ENCODE results near the gene MAVS.

Gene MAVS

GRCh38 chr20:3846740-3847428 is at the start of gene MAVS:
MAVS (plus strand) TSS chr20:3846834; CDS start chr20:3854625, 7,791 bp downstream.
- TF ChIP-seq CTCF (IDR thresholded peaks at IDR 0.05), result no peak

GRCh38 chr20:3797226-3797545 is 49.4 kb upstream of the MAVS start:
- Mint-ChIP-seq H3K4me1 (peaks cover 47% of the 10 kb centered on the region), H3K27ac (peak overlapping the region; percentile 74), H3K27me3 (ENCODE audit: low read depth, poor library complexity) (peaks cover 13% of the 10 kb centered on the region), H3K4me3 (peak overlapping the region; percentile 88), H3K9me3 (no peaks in the 10 kb centered on the region), H3K36me3 (ENCODE audit: low read depth) (no peaks in the 10 kb centered on the region)
- no peak for TF ChIP-seq CTCF (IDR thresholded peaks at IDR 0.05)
- DNase-seq, result no peak

More at GRCh38 chr20:3846740-3847428, at the start of gene MAVS:
- H3K4me1 Mint-ChIP-seq, result peaks cover 25% of the 10 kb centered on the region
- H3K4me3 Mint-ChIP-seq, result peak within 1 kb of the TSS; percentile 91
- H3K36me3 Mint-ChIP-seq (ENCODE audit: low read depth), result peaks cover 17% of the 10 kb centered on the region
- no peaks in the 10 kb centered on the region for H3K9me3 Mint-ChIP-seq
- H3K27ac Mint-ChIP-seq, result peak within 1 kb of the TSS; percentile 51
- peaks cover 3% of the 10 kb centered on the region for H3K27me3 Mint-ChIP-seq (ENCODE audit: low read depth, poor library complexity)
- peak; percentile 94 for DNase-seq

GRCh38 chr20:3797592-3798372 is 48.9 kb upstream of the MAVS start:
- no peak for DNase-seq
- TF ChIP-seq CTCF (IDR thresholded peaks at IDR 0.05), result no peak
- H3K4me1 Mint-ChIP-seq, result peaks cover 52% of the 10 kb centered on the region
- no peaks in the 10 kb centered on the region for H3K9me3 Mint-ChIP-seq
- H3K27me3 Mint-ChIP-seq (ENCODE audit: low read depth, poor library complexity), result peaks cover 8% of the 10 kb centered on the region
- peak overlapping the region; percentile 74 for H3K27ac Mint-ChIP-seq
- peaks cover 5% of the 10 kb centered on the region for H3K36me3 Mint-ChIP-seq (ENCODE audit: low read depth)
- peak overlapping the region; percentile 88 for H3K4me3 Mint-ChIP-seq

- Mint-ChIP-seq H3K27ac (no peak overlapping the region), H3K36me3 (ENCODE audit: low read depth) (peaks cover 10% of the 10 kb centered on the region), H3K27me3 (ENCODE audit: low read depth, poor library complexity) (peaks cover 11% of the 10 kb centered on the region), H3K4me1 (peaks cover 52% of the 10 kb centered on the region), H3K4me3 (peak overlapping the region; percentile 88), H3K9me3 (no peaks in the 10 kb centered on the region)
- no peak for TF ChIP-seq CTCF (IDR thresholded peaks at IDR 0.05)
- DNase-seq, result no peak
Observed at GRCh38 chr20:3798373-3798768, 48.3 kb upstream of the MAVS start.

- Mint-ChIP-seq H3K27ac (no peak overlapping the region), H3K4me1 (peaks cover 52% of the 10 kb centered on the region), H3K4me3 (peak overlapping the region; percentile 23), H3K9me3 (no peaks in the 10 kb centered on the region), H3K27me3 (ENCODE audit: low read depth, poor library complexity) (peaks cover 11% of the 10 kb centered on the region), H3K36me3 (ENCODE audit: low read depth) (peaks cover 15% of the 10 kb centered on the region)
- no peak for DNase-seq
- TF ChIP-seq CTCF (IDR thresholded peaks at IDR 0.05), result no peak
Observed at GRCh38 chr20:3798908-3799248, 47.8 kb upstream of the MAVS start.

Data from nephron progenitor cell (in vitro differentiated cells).